Natural killer cell treated with Interleukin-12 subunit alpha and Interleukin-12 subunit beta and Interleukin-15 and Interleukin-18, amount 100 ng/mL, for 72 hours (primary cell): ENCODE measurements around the gene PROCA1. TPM values are rescaled to one million over a fixed set of nuclear protein-coding genes. Genes with fewer than 3 reads are reported as not detected.

ENCODE experiments used
- ATAC-seq, 2 donors: fragments of 150-1000 bp; cut with Tn5 transposase in 1 of 2; sonication (Bioruptor Pico), chemical (Tn5 transposase) in 1 of 2; 2 replicates each; pipeline ENCODE4 v1.10.0; 2021
- DNase-seq: peaks from one replicate; pipeline ENCODE4 v3.0.0; 2022; ENCODE audit warnings: low spot score
- H3K27ac Mint-ChIP-seq, 2 donors: 1 replicate in 1 of 2; 2 replicates in 1 of 2; pipeline ENCODE4 v1.8.0; 2022; ENCODE audit warnings: mixed read lengths in 2 of 2, mild to moderate bottlenecking in 1 of 2, moderate library complexity in 1 of 2
- H3K27me3 Mint-ChIP-seq, 2 donors: 1 replicate in 1 of 2; 2 replicates in 1 of 2; pipeline ENCODE4 v1.8.0; 2022; ENCODE audit warnings: mixed read lengths in 2 of 2
- H3K36me3 Mint-ChIP-seq: one replicate; pipeline ENCODE4 v1.8.0; 2022; ENCODE audit warnings: mixed read lengths
- H3K4me1 Mint-ChIP-seq, 2 donors: 1 replicate in 1 of 2; 2 replicates in 1 of 2; pipeline ENCODE4 v1.8.0; 2022; ENCODE audit warnings: low read depth in 2 of 2, mixed read lengths in 2 of 2, mild to moderate bottlenecking in 1 of 2
- H3K4me3 Mint-ChIP-seq: one replicate; pipeline ENCODE4 v1.8.0; 2022; ENCODE audit warnings: mixed read lengths
- H3K9me3 Mint-ChIP-seq: 2 replicates; pipeline ENCODE4 v1.8.0; 2022; ENCODE audit warnings: mixed read lengths
- total RNA-seq, 2 donors: library from RNA; stranded (reverse); gene quantifications; one replicate each; pipeline ENCODE4 v1.2.3, GENCODE V29; 2022

Gene PROCA1
- total RNA-seq, 2 donors from 2014 or later, result 3.7 to 4.6 TPM

DNA sequence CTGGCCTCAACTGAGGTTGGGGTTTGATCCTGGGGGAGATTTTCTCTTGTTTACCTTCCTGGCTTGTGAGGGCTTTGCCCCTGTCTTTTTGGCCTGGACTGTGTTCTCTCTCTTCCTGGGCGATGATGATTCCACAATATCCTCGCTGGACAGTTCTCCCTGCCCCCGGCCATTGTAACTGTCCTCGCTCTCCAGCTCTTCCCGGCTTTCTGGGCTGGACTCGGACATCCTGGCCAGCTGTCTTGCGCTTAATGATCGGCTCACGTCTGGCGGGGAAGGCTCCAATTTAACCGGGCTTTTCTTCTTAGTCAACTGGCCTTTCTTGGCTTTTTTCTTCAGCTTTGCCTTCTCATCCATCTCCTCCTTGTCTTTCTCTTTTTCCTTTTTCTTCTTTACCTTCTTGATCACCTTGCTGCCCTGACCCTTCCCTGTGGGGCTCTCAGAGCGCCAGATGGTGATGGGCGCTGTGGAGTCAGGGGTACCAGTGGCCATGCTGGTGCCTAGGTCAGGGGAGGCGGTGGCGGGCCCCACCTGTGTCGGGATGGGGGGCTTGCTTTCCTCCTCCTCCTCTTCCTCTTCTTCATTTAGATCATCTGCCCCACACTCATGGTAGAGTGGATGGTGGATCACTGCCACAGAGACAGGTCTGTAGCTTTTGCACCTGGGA is 8.0 kb downstream of the PROCA1 start:
- DNase-seq, result no peak
- Mint-ChIP-seq H3K27me3 (no peaks in the 10 kb centered on the region), H3K4me3 (no peak overlapping the region), H3K27ac (peak overlapping the region in 1 of 2 donors; percentile 31), H3K36me3 (peaks cover 15% of the 10 kb centered on the region), H3K4me1 (peaks cover 0 to 5% of the 10 kb centered on the region in 2 donors), H3K9me3 (no peaks in the 10 kb centered on the region)
- no peak for ATAC-seq

DNA sequence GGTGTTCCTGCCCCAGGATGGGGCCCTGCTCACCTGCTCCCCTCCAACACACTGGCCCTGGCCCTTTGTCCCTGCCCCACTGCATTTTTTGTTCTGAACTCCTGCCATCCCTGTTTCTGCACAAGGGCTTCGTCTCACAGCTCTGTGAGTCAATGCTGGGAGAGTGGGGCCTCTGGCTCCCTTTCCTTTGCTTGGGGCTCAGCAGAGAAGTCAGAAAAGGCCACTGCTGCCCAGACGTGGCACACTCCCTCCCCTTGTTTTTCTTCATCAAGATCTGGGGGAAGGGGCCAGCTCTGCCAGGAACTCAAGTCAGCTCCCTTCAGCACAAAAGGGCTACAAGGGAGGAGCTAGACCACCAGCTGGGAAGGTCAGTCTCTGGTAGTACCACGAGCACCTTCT is 8.9 kb downstream of the PROCA1 start:
- H3K9me3 Mint-ChIP-seq, result no peaks in the 10 kb centered on the region
- H3K27ac Mint-ChIP-seq, result peak overlapping the region in 1 of 2 donors; percentile 29
- no peak for ATAC-seq
- no peaks in the 10 kb centered on the region for H3K27me3 Mint-ChIP-seq
- H3K4me1 Mint-ChIP-seq, result peaks cover 0 to 5% of the 10 kb centered on the region in 2 donors
- DNase-seq, result no peak
- H3K36me3 Mint-ChIP-seq, result peaks cover 20% of the 10 kb centered on the region
- no peak overlapping the region for H3K4me3 Mint-ChIP-seq

DNA sequence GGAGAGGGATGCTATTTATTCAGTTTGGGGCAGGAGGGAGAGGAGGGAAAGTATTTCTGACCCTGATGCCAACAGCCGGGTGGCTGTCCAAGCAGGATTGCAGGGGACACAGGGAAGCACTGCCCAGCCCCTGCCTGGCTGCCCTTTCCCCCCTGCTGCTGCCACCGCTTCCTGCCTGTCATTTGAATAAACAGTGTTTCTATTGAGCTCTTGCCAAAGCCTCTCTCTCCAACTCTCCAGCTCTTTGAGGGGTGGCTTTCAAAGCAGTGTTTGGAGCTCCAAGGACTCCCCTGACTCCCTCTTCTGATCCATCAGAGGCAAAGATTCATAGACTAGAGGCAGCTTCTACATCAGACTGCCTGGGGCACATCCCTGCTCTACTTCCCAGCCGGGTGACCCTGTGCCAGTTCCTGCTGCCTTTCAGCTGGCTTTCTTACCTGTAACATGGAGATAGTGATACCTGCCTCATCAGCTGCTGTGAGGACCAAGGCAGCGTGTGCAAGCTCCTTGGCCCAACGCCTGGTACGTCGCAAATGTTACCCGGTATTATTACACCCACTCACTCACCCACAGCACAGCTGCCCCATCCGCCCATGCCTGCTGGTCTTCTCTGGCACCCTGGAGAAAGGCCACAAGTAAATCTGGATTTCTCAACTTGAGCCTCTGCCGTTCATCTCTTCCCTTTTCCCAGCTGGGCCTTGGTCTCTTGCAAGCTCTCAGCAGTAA is 9.5 kb downstream of the PROCA1 start:
- Mint-ChIP-seq H3K27me3 (no peaks in the 10 kb centered on the region), H3K4me3 (no peak overlapping the region), H3K36me3 (peaks cover 20% of the 10 kb centered on the region), H3K4me1 (peaks cover 0 to 5% of the 10 kb centered on the region in 2 donors), H3K27ac (peak overlapping the region in 1 of 2 donors; percentile 29), H3K9me3 (no peaks in the 10 kb centered on the region)
- no peak for ATAC-seq
- no peak for DNase-seq

DNA sequence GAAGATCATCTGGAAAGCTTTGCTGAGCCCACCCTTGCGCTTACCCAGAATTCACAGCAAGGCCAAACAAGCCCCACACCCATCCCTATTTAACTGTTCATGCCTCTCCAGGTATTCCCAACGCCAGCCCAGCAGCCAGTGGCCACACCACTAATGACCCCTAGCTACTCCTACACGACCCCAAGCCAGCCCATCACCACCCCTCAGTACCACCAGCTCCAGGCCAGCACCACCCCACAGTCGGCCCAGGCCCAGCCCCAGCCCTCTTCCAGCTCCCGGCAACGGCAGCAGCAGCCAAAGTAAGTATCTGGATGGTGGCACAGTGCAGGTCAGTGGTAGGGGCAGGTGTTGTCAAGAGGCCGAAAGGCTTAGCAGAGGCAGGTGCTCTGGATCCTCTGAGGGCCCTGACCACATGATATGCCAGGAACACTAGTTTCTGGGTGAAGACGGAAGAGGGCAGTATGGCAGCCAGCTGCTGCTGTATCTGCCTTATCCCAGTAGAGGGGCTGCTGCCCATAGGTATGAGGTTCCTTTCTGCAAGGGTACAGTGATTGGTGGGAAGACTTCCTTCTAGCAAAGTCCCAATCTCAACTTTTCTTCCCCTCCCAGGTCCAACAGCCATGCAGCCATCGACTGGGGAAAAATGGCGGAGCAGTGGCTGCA is 10.7 kb downstream of the PROCA1 start:
- ATAC-seq (no peak), DNase-seq (no peak)
- peaks cover 0 to 5% of the 10 kb centered on the region in 2 donors for H3K4me1 Mint-ChIP-seq
- peaks cover 20% of the 10 kb centered on the region for H3K36me3 Mint-ChIP-seq
- H3K27ac Mint-ChIP-seq, result no peak overlapping the region
- H3K27me3 Mint-ChIP-seq, result no peaks in the 10 kb centered on the region
- H3K9me3 Mint-ChIP-seq, result no peaks in the 10 kb centered on the region
- no peak overlapping the region for H3K4me3 Mint-ChIP-seq

GRCh38 chr17:28700278-28700677 is 11.4 kb downstream of the PROCA1 start:
- H3K4me3 Mint-ChIP-seq, result no peak overlapping the region
- no peak overlapping the region for H3K27ac Mint-ChIP-seq
- no peaks in the 10 kb centered on the region for H3K27me3 Mint-ChIP-seq
- peaks cover 20% of the 10 kb centered on the region for H3K36me3 Mint-ChIP-seq
- H3K4me1 Mint-ChIP-seq, result peaks cover 0 to 5% of the 10 kb centered on the region in 2 donors
- ATAC-seq, result no peak
- no peak for DNase-seq
- H3K9me3 Mint-ChIP-seq, result no peaks in the 10 kb centered on the region

- Mint-ChIP-seq H3K36me3 (peaks cover 25% of the 10 kb centered on the region), H3K9me3 (no peaks in the 10 kb centered on the region), H3K27me3 (no peaks in the 10 kb centered on the region), H3K4me3 (no peak overlapping the region), H3K27ac (peak overlapping the region in 1 of 2 donors; percentile 68), H3K4me1 (peaks cover 0 to 3% of the 10 kb centered on the region in 2 donors)
- DNase-seq (no peak), ATAC-seq (no peak)
These were observed 13.3 kb downstream of the PROCA1 start for GRCh38 chr17:28698253-28698941.

GRCh38 chr17:28693869-28694268 is 17.8 kb downstream of the PROCA1 start:
- H3K4me1 Mint-ChIP-seq, result no peaks in the 10 kb centered on the region
- no peaks in the 10 kb centered on the region for H3K27me3 Mint-ChIP-seq
- ATAC-seq (no peak), DNase-seq (no peak)
- H3K36me3 Mint-ChIP-seq, result peaks cover 23% of the 10 kb centered on the region
- no peak overlapping the region for H3K4me3 Mint-ChIP-seq
- H3K27ac Mint-ChIP-seq, result no peak overlapping the region
- H3K9me3 Mint-ChIP-seq, result no peaks in the 10 kb centered on the region

DNA sequence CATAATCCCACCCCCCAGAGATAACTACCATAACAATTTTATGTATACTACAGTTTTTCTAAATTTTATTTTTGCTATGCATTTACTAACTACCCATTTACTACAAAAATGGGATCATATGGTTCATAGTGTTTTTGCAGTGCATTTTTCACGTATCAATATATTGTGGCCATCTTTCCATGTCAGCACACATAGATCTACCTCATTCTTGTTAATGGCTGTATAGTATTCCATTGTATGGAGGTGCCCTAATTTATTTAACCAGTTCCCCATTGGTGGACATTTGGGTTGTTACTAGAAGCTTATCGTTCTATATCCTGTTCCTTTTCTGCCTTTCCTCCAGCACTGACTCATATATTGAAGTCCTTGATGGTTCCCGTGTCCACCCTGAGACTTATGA is 22.7 kb downstream of the PROCA1 start:
- H3K36me3 Mint-ChIP-seq, result peaks cover 28% of the 10 kb centered on the region

GRCh38 chr17:28688481-28688880 is 23.2 kb downstream of the PROCA1 start:
- Mint-ChIP-seq H3K36me3 (peaks cover 23% of the 10 kb centered on the region), H3K4me1 (no peaks in the 10 kb centered on the region), H3K27ac (no peak overlapping the region)

More for the DNA sequence above, 22.7 kb downstream of the PROCA1 start:
- Mint-ChIP-seq H3K9me3 (no peaks in the 10 kb centered on the region), H3K27me3 (no peaks in the 10 kb centered on the region), H3K27ac (no peak overlapping the region), H3K4me3 (no peak overlapping the region), H3K4me1 (no peaks in the 10 kb centered on the region)
- DNase-seq (no peak), ATAC-seq (no peak)

GRCh38 chr17:28686296-28686695 is 25.4 kb downstream of the PROCA1 start:
- Mint-ChIP-seq H3K4me3 (no peak overlapping the region), H3K36me3 (peaks cover 32% of the 10 kb centered on the region), H3K4me1 (no peaks in the 10 kb centered on the region), H3K27me3 (no peaks in the 10 kb centered on the region), H3K9me3 (no peaks in the 10 kb centered on the region), H3K27ac (no peak overlapping the region)
- ATAC-seq (no peak), DNase-seq (no peak)

More at GRCh38 chr17:28688481-28688880, 23.2 kb downstream of the PROCA1 start:
- DNase-seq (no peak), ATAC-seq (no peak)
- no peaks in the 10 kb centered on the region for H3K9me3 Mint-ChIP-seq
- no peak overlapping the region for H3K4me3 Mint-ChIP-seq
- H3K27me3 Mint-ChIP-seq, result no peaks in the 10 kb centered on the region

DNA sequence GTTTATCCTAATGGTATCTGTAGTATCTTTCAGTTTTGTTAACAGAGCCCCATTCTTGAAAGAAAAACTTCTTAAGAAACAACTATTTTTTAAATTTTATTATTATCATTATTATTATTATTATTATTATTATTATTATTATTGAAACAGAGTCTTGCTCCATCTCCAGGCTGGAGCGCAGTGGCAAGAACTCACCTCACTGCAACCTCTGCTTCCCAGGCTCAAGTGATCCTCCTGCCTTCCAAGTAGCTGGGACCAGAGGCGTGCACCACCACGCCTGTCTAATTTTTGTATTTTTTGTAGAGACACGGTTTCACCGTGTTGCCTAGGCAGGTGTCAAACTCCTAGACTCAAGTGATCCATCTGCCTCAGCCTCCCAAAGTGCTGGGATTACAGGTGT is 26.3 kb downstream of the PROCA1 start:
- ATAC-seq (no peak), DNase-seq (no peak)
- no peaks in the 10 kb centered on the region for H3K9me3 Mint-ChIP-seq
- H3K4me3 Mint-ChIP-seq, result no peak overlapping the region
- no peaks in the 10 kb centered on the region for H3K27me3 Mint-ChIP-seq
- no peaks in the 10 kb centered on the region for H3K4me1 Mint-ChIP-seq
- H3K36me3 Mint-ChIP-seq, result peaks cover 32% of the 10 kb centered on the region
- no peak overlapping the region for H3K27ac Mint-ChIP-seq

- DNase-seq (no peak), ATAC-seq (no peak)
- Mint-ChIP-seq H3K9me3 (no peaks in the 10 kb centered on the region), H3K4me1 (no peaks in the 10 kb centered on the region), H3K27ac (no peak overlapping the region), H3K4me3 (no peak overlapping the region), H3K27me3 (no peaks in the 10 kb centered on the region), H3K36me3 (peaks cover 31% of the 10 kb centered on the region)
These were observed 26.7 kb downstream of the PROCA1 start for GRCh38 chr17:28684963-28685362.

GRCh38 chr17:28682655-28683054 is 29.0 kb downstream of the PROCA1 start:
- H3K4me3 Mint-ChIP-seq, result no peak overlapping the region
- H3K9me3 Mint-ChIP-seq, result no peaks in the 10 kb centered on the region
- no peak overlapping the region for H3K27ac Mint-ChIP-seq
- peaks cover 19% of the 10 kb centered on the region for H3K36me3 Mint-ChIP-seq
- ATAC-seq, result no peak
- no peaks in the 10 kb centered on the region for H3K4me1 Mint-ChIP-seq
- no peak for DNase-seq
- no peaks in the 10 kb centered on the region for H3K27me3 Mint-ChIP-seq
